Activated T-helper 2 cell treated with anti-CD3 and anti-CD28 coated beads, Interferon-gamma antibody, Interleukin-2, Interleukin-4, amounts not matched to agents 10 μg/mL and 5 μg/mL and 100 μg/mL, durations not matched to agents 14 hours and 24 hours and 36 hours (primary cell): ENCODE measurements around the gene COMMD1. TPM values are rescaled to one million over a fixed set of nuclear protein-coding genes. Genes with fewer than 3 reads are reported as not detected.

Experiments
- DNase-seq: peaks from one replicate; pipeline ENCODE4 v3.0.0; 2021; ENCODE audit warnings: low spot score
- H3K27ac Mint-ChIP-seq: one replicate; pipeline ENCODE4 v1.8.0; 2021; ENCODE audit warnings: mixed read lengths
- H3K27me3 Mint-ChIP-seq: one replicate; pipeline ENCODE4 v1.8.0; 2021; ENCODE audit warnings: low read depth, mixed read lengths
- H3K36me3 Mint-ChIP-seq: one replicate; pipeline ENCODE4 v1.8.0; 2021; ENCODE audit warnings: low read depth, mixed read lengths
- H3K4me1 Mint-ChIP-seq: one replicate; pipeline ENCODE4 v1.8.0; 2021; ENCODE audit warnings: low read depth, mixed read lengths
- H3K4me3 Mint-ChIP-seq: one replicate; pipeline ENCODE4 v1.8.0; 2021; ENCODE audit warnings: low read depth, mild to moderate bottlenecking, moderate library complexity, mixed read lengths
- H3K9me3 Mint-ChIP-seq: one replicate; pipeline ENCODE4 v1.8.0; 2021; ENCODE audit warnings: mixed read lengths
- intact Hi-C: fragments of 100-400 bp; cut with micrococcal nuclease; formaldehyde crosslinking; loops from one replicate; pipeline ENCODE4 v1.15.1; 2023
- total RNA-seq: library from RNA; stranded (reverse); gene quantifications from 2 replicates; pipeline ENCODE4 v1.2.3, GENCODE V29; 2022

COMMD1 gene
- total RNA-seq, 1 donor from 2014 or later: 29.1 TPM

DNA sequence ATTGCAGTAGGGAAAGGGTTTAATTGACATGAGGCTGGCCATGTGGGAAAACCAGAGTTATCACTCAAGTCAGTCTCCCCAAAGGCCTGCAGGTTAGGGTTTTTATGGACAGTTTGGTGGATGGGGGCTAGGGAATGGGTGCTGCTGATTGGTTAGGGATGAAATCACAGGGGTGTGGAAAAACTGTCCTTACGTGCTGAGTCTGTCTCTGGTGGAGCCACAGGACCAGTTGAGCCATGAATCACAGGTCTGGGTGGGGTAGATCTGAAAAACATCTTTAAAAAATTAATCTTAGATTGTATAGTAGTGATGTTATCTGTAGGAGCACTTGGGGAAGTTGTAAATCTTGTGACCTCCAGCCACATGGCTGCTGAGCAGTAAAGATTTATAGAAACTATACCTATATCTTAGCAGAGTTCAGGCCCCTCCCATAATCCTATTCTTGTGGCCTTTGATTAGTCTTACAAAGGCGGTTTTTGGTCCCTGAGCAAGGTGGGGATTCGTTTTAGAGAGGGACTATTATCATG, 139.6 kb downstream of the COMMD1 start:
- Mint-ChIP-seq H3K4me1 (peaks cover 2% of the 10 kb centered on the region), H3K9me3 (peaks cover 5% of the 10 kb centered on the region), H3K27ac (no peak overlapping the region), H3K36me3 (no peaks in the 10 kb centered on the region), H3K27me3 (no peaks in the 10 kb centered on the region), H3K4me3 (no peak overlapping the region)
- intact Hi-C loops: no loop called here
- no peak for DNase-seq

DNA sequence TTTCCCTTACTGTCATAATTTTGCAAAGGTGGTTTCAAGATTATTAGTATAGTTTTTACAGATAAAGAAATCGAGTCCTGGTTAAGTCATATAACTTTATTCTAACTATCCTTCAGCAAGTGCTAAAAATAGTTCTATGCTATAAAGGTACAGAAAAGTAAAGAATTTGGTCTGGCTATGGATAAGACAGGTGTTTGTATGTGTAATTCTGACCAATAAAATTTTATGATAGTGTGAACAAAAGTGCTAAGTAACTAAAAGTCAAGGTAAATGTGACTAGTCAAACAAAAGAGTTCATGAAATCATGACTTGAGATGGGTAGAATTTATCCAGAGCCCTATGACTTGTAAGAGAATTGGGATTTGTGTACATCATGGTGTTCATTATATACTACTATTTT, 140.7 kb downstream of the COMMD1 start:
- intact Hi-C loops: no loop called here
- Mint-ChIP-seq H3K27me3 (no peaks in the 10 kb centered on the region), H3K4me3 (no peak overlapping the region), H3K27ac (no peak overlapping the region), H3K4me1 (no peaks in the 10 kb centered on the region), H3K36me3 (no peaks in the 10 kb centered on the region), H3K9me3 (peaks cover 5% of the 10 kb centered on the region)
- no peak for DNase-seq

DNA sequence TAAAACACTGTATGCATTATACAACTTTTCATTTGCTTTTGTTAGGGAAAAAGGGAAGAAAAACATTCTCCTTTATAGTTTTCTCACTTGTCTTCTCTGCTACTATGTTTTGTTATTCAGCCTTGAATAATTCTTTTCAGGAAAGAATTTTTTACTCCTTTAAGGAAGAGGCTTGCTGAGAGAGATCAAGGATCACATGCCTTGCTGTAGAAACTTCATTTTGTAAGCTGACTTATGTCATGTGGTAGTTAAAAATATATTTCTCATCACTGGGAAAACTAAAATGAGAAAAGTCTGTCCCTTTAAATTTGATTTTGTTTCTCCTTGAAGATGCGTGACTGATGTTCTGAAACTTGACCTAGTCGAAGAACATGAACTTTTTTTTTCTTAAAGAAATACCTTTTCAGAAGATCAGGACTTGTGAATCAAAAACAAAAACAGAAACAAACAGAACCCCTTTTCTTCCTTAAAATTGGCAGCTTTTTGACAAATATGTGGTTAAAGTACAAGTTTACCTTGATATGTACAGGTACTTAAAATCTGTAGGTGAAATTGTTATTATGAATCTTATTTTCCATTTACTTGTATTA, 145.1 kb downstream of the COMMD1 start:
- Mint-ChIP-seq H3K9me3 (no peaks in the 10 kb centered on the region), H3K4me3 (no peak overlapping the region), H3K36me3 (no peaks in the 10 kb centered on the region), H3K27ac (no peak overlapping the region), H3K27me3 (no peaks in the 10 kb centered on the region), H3K4me1 (peaks cover 20% of the 10 kb centered on the region)
- no peak for DNase-seq
- intact Hi-C loops: no loop called here

DNA sequence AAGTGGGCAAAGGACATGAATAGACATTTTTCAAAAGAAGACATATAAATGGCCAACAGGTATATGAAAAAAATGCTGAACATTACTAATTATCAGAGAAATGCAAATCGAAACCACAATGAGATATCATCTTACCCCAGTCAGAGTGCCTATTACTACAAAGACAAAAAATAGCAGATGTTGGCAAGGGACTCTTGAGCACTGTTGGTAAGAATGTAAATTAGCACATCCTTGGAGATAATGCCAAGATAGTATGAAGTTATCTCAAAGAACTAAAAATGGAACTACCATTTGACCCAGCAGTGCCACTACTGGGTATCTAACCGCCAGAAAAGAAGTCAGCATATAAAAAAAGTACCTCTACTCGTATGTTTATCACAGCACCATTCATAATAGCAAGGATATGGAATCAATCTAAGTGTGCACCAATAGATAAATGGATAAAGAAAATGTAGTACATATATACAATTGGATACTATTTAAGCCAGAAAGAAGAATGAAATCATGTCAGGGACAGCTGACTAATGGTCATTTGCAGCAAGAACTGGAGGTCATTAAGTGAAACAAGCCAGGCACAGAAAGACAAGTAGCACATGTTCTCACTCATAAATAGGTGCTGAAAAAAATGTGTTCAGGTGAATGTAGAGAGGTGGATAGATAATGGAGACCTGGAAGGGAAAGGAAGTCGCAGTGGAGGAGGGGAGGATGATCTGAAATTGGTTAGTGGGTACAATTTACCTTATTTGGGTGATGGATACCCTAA, 148.7 kb downstream of the COMMD1 start:
- no peaks in the 10 kb centered on the region for H3K27me3 Mint-ChIP-seq
- H3K4me3 Mint-ChIP-seq: no peak overlapping the region
- no peak for DNase-seq
- H3K9me3 Mint-ChIP-seq: no peaks in the 10 kb centered on the region
- H3K4me1 Mint-ChIP-seq: peaks cover 20% of the 10 kb centered on the region
- H3K27ac Mint-ChIP-seq: no peak overlapping the region
- H3K36me3 Mint-ChIP-seq: no peaks in the 10 kb centered on the region
- intact Hi-C loops: no loop called here

DNA sequence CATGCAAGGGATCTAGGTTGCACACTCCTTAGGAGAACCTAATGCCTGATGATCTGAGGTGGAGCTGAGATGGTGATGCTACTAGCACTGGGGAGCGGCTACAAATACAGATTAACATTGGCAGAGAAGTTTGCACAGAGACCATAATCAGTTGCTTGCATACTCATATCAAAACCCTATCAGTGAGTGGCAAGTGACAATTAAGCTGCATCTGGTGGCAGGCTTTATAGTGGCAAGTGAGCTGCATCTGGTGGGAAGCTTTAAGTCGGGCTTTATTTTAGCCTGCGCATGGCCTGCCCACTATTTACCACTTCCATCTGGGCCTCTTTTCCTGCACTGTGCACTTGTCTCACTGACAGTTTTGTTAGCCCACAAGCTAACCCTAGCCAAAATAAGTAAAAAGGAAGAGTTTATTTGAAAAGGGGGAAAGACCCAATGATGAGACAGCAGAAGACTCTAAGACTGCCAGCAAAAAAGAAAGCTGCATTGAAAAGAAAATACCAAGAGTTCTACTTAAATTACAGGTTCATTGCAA, 149.5 kb downstream of the COMMD1 start:
- Mint-ChIP-seq H3K9me3 (no peaks in the 10 kb centered on the region), H3K27me3 (no peaks in the 10 kb centered on the region), H3K4me1 (peaks cover 20% of the 10 kb centered on the region), H3K4me3 (no peak overlapping the region), H3K36me3 (no peaks in the 10 kb centered on the region), H3K27ac (no peak overlapping the region)
- intact Hi-C loops: no loop called here
- no peak for DNase-seq

DNA sequence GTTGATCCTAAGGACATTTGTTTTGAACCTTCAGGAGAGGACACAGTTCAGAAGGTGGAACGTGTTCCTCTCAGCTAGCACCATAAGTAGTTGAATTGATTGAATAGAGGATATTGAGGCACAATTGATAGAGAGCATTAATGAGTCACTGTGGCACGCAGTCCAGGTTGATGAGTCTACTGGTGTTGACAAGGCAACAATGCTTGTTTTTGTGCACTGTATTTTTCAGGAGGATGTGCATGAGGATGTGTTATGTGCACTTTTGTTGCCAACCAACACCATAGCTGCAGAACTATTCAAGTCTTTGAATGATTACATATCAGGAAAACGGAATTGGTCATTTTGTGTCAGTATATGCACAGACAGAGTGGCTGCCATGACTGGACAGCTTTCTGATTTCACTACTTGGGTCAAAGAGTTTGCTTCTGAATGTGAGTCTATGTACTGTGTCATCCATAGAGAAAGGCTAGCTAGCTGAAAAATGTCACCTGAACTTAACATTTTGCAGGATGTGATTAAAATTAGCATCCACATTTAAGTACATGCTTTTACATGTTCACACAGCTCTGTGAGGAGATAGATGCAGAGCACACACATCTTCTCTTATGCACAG, 150.4 kb downstream of the COMMD1 start:
- H3K4me1 Mint-ChIP-seq: peaks cover 20% of the 10 kb centered on the region
- DNase-seq: no peak
- no peaks in the 10 kb centered on the region for H3K36me3 Mint-ChIP-seq
- H3K4me3 Mint-ChIP-seq: no peak overlapping the region
- H3K9me3 Mint-ChIP-seq: peaks cover 6% of the 10 kb centered on the region
- no peaks in the 10 kb centered on the region for H3K27me3 Mint-ChIP-seq
- intact Hi-C loops: no loop called here
- no peak overlapping the region for H3K27ac Mint-ChIP-seq

DNA sequence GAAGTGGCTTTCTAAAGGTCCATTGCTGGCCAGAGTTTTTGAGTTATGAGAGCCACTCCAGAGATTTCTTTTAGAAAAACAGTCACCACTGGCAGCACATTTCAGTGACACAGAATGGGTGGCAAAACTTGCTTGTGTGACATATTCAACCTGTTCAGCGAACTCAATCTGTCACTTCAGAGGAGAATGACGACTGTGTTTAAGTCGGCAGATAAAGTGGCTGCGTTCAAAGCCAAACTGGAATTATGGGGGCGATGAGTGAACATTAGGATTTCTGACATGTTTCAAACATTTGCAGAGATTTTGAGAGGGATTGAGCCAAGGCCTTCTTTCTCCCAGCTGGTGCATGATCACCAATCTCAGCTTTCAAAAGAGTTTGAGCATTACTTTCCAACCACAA, 150.9 kb downstream of the COMMD1 start:
- intact Hi-C loops: no loop called here
- Mint-ChIP-seq H3K27me3 (no peaks in the 10 kb centered on the region), H3K27ac (no peak overlapping the region), H3K4me3 (no peak overlapping the region), H3K9me3 (peaks cover 8% of the 10 kb centered on the region), H3K4me1 (peaks cover 20% of the 10 kb centered on the region), H3K36me3 (no peaks in the 10 kb centered on the region)
- DNase-seq: no peak

DNA sequence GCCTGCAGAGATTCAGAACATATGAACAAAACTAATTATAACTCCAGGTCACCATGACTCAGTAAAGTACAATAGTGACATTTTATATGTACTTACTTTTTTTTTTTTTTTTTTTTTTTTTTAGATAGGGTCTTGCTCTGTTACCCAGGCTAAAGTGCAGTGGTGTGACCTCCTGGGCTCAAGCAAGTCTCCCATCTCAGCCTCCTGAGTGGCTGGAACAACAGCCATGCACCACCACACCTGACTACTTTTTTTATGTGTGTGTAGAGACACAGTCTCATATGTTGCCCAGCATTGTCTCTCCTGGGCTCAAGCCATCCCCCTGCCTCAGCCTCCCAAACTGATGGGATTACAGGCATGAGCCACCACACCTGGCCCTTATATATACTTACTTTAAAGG, 159.8 kb downstream of the COMMD1 start:
- Mint-ChIP-seq H3K27ac (no peak overlapping the region), H3K4me1 (peaks cover 2% of the 10 kb centered on the region), H3K9me3 (peaks cover 8% of the 10 kb centered on the region), H3K27me3 (no peaks in the 10 kb centered on the region), H3K36me3 (no peaks in the 10 kb centered on the region), H3K4me3 (no peak overlapping the region)
- intact Hi-C loops: no loop called here
- no peak for DNase-seq

DNA sequence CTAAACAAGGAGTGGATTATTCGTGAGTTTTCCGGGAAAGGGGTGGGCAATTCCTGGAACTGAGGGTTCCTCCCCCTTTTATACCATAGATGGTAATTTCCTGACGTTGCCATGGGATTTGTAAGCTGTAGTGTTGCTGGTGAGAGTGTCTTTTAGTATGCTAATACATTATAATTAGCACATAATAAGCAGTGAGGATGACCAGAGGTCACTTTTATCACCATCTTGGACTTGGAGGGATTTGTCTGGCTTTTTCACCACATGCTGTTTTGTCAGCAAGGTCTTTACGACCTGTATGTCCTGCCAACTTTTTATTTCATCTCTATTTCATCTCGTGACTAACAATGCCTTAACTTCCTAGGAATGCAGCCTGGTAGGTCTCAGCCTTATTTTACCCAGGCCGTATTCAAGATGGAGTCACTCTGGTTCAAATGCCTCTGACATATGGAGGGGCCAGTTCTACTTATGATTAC, 165.7 kb downstream of the COMMD1 start:
- no peaks in the 10 kb centered on the region for H3K27me3 Mint-ChIP-seq
- intact Hi-C loops: no loop called here
- no peak overlapping the region for H3K4me3 Mint-ChIP-seq
- peaks cover 3% of the 10 kb centered on the region for H3K36me3 Mint-ChIP-seq
- H3K4me1 Mint-ChIP-seq: no peaks in the 10 kb centered on the region
- H3K9me3 Mint-ChIP-seq: peaks cover 8% of the 10 kb centered on the region
- no peak overlapping the region for H3K27ac Mint-ChIP-seq
- no peak for DNase-seq

DNA sequence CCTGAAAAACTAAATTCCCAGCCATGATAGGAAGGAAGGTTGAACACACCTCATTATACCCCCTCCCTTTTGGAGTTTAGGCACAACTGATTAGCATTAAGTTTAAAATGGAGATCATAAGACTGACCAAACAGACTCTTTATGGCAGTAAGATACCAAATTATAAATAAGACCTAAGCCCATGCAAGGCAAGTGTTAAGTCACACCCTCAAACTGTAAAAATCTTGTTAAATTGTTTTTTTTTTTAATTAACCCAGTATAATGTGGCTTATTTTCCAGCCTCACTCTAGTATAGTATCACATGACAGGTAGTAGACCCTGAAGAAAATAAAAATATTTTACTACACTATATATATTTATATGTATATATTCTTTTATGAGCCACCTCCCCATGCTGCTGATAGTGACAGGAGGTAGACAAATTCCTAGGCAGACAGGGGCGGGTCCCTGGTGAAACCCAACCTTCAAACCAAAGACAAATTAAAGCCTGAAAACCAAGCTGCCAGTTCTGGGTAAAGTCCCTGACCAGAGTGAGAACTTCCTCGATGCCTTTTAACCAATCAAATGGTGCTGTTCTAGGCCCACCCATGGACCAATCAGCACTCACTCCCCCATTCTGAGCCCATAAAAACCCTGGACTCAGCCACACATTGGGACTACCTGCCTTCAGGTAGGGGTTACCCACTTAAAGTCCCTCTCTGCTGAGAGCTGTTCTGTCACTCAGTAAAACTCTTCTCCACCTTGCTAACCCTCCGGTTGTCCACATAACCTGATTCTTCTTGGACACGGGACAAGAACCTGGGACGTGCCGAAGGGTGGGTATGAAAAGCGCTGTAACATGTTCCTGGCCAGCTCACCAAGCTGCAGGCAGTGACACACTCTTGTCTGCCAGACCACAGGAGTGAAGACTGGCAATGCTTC, 166.5 kb downstream of the COMMD1 start:
- intact Hi-C loops: no loop called here
- Mint-ChIP-seq H3K4me3 (no peak overlapping the region), H3K36me3 (peaks cover 3% of the 10 kb centered on the region), H3K4me1 (no peaks in the 10 kb centered on the region), H3K9me3 (peaks cover 8% of the 10 kb centered on the region), H3K27me3 (no peaks in the 10 kb centered on the region), H3K27ac (no peak overlapping the region)
- no peak for DNase-seq

DNA sequence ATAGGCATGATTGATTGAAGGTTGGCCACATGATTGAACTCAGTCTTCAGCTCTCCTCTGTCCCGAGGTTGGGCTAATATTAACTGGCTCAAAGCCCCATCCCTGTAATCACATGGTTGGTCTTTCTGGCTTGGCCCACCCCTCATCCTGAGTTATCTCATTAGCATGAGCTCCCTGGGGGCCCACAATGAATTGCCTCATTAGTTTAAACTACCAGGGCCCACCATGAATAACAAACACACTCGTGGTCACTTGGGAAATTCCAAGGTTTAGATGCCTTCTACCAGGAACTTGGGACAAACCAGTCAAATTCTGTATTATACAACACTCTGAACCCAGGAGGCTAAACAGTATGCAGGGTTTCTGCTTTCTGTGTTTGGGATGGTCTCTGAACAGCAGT, 168.8 kb downstream of the COMMD1 start:
- Mint-ChIP-seq H3K27me3 (no peaks in the 10 kb centered on the region), H3K4me3 (no peak overlapping the region), H3K4me1 (no peaks in the 10 kb centered on the region), H3K27ac (no peak overlapping the region), H3K36me3 (peaks cover 3% of the 10 kb centered on the region), H3K9me3 (peaks cover 8% of the 10 kb centered on the region)
- DNase-seq: no peak
- intact Hi-C loops: no loop called here

DNA sequence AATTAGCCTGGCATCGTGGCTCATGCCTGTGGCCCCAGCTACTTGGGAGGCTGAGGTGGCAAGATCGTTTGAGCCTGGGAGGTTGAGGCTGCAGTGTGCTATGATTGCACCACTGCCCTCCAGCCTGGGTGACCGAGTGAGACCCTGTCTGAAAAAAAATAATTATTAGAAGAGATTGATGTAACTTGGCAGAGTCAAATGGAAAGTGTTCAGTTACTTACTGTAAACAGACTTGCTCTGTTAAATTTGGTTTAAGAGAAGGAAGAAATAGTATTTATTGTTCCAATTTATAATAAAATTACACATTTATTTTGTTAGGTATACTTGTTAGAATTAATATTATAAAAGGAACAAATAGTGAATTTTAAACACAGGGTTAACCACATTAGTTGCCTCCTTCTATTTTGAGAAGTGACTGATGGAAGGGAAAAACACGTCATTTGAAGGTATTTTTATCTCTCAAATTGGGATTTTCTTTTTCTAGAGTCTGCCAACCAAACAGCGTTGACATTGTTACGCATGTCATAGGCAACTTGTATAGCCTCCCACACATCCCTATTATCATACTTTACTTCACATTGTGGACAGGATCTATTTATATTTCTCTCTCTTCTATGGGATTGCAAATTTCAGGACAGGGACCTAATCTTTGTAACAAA, 171.6 kb downstream of the COMMD1 start:
- no peaks in the 10 kb centered on the region for H3K4me1 Mint-ChIP-seq
- no peak for DNase-seq
- intact Hi-C loops: no loop called here
- no peak overlapping the region for H3K4me3 Mint-ChIP-seq
- H3K9me3 Mint-ChIP-seq: peaks cover 8% of the 10 kb centered on the region
- H3K27ac Mint-ChIP-seq: no peak overlapping the region
- peaks cover 3% of the 10 kb centered on the region for H3K36me3 Mint-ChIP-seq
- H3K27me3 Mint-ChIP-seq: no peaks in the 10 kb centered on the region
